Kidney (tissue), 14 donors: ENCODE results near the gene GARIN5B. TPM values are rescaled to one million over a fixed set of nuclear protein-coding genes. Genes with fewer than 3 reads are reported as not detected.

Experiments
- DNase-seq, 5 donors: peaks; one replicate each; pipeline ENCODE4 v3.0.0-alpha.2; 2013 to 2020
- FAIRE-seq: peaks from 2 replicates; lab custom pipeline; 2012; peaks lifted over from hg19 to GRCh38; lab: Jason Lieb, UNC
- H3K27ac ChIP-seq, 2 donors: one replicate each; pipeline ENCODE4 v1.7.0; 2013; ENCODE audit warnings: low read depth in 2 of 2, low read length in 2 of 2, inconsistent platforms in 1 of 2
- H3K27me3 ChIP-seq: one replicate; pipeline ENCODE4 v1.7.1; 2013; ENCODE audit warnings: low read length, inconsistent platforms; ENCODE audit not compliant: control insufficient read depth, insufficient read depth
- H3K36me3 ChIP-seq, 3 donors: one replicate each; pipeline versions ENCODE4 v1.7.0 to v1.7.1; 2013; ENCODE audit warnings: low read length in 3 of 3, control low read depth in 1 of 3, inconsistent platforms in 1 of 3; ENCODE audit not compliant: insufficient read depth in 3 of 3, control insufficient read depth in 2 of 3
- H3K4me1 ChIP-seq, 3 donors: one replicate each; pipeline versions ENCODE4 v1.7.0 to v1.7.1; 2013; ENCODE audit warnings: low read length in 3 of 3, inconsistent platforms in 1 of 3, low read depth in 1 of 3; ENCODE audit not compliant: control insufficient read depth in 2 of 3, insufficient read depth in 2 of 3
- H3K4me3 ChIP-seq, 3 donors: one replicate each; pipeline versions ENCODE4 v1.7.0 to v1.8.1; 2013; ENCODE audit warnings: low read length in 3 of 3, control low read depth in 1 of 3, inconsistent platforms in 1 of 3
- H3K9ac ChIP-seq, 3 donors: one replicate each; pipeline versions ENCODE4 v1.7.0 to v1.7.1; 2013; ENCODE audit warnings: low read length in 3 of 3, control low read depth in 1 of 3, inconsistent platforms in 1 of 3
- H3K9me3 ChIP-seq, 3 donors: one replicate each; pipeline versions ENCODE4 v1.7.0 to v1.7.1; 2013; ENCODE audit warnings: low read length in 3 of 3, control low read depth in 1 of 3, inconsistent platforms in 1 of 3; ENCODE audit not compliant: control insufficient read depth in 2 of 3, insufficient read depth in 1 of 3
- intact Hi-C: fragments of 100-400 bp; cut with DNase I; formaldehyde crosslinking; loops from one replicate; pipeline ENCODE4 v1.11.1; 2022
- polyA plus RNA-seq: library from polyadenylated mRNA; stranded (reverse); fragments of 350-450 nt; fragmentation: Illumina TruSeq; extraction: RNeasy Lipid Tissue Mini Kit (QIAGEN cat#74804); gene quantifications from one replicate; pipeline ENCODE4 v1.2.3, GENCODE V29; 2014; ENCODE audit warnings: low read depth, low replicate concordance; ENCODE audit not compliant: insufficient read depth
- total RNA-seq: library from RNA; stranded (reverse); fragmentation: NEBNext Ultra II Directional; extraction: Animal tissue kit (Norgen Biotek cat#: 25700); gene quantifications from one replicate; pipeline ENCODE4 v1.2.1, GENCODE V29; 2021
- TF ChIP-seq, protein P1 (sequence below): IDR thresholded peaks from 3 replicates; pipeline ENCODE4 v1.5.1; 2012; ENCODE audit warnings: mild to moderate bottlenecking, moderate library complexity, borderline replicate concordance; ENCODE audit not compliant: insufficient read depth; ENCODE audit errors: extremely low read depth
- donor health status: control.
- donor health status: control.
- donor health status: control.
- donor health status: control.
- donor health status: control.
- donor health status: DM: yes; HTN: yes; CAD: no.
- donor health status: Normal renal cell carcinoma (clear cell type).

Gene GARIN5B
- total and polyA plus RNA-seq, 2 donors from 2014 or later = not detected

DNA sequence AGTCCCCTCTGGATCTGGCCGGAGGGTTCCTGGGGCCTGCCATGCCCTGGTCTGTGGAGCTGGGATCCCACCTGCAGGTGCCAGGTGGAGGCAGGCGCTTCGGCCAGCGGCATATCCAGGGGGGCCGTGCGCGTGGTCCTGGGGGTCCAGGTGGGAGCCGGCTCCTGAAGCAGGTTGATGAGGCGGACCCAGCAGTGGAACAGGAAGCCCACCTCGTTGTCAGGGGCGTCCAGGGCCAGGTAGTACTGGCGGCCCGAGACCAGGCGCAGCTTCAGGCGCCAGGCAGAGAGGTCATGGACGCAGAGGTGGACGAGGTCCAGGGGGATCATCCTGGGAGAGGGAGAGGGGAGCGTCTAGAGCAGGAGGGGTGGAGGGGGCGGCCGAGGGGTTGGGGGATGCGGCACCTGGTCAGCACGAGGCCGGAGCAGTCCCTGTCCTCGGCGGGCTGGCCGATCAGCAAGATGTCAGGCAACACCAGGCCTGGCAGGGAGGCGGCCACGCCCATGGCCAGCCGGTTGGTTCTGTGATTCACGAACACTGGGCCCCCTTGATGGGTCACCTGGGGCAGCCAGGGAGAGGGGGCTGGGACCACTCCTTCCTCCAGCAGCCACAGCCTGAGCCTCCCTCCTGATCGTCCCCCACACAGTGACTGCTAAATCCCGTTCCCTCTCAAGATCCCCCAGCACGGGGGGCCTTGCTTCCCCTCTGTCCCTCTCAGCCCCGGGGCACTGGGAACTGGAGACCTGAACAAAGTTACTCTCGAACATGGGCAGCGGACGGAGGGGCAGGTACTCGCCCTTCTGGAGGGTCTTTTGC, 678 bp downstream of the GARIN5B start:
- FAIRE-seq (no peak), DNase-seq (peak in 1 of 5 donors; percentile 68)
- TF ChIP-seq, protein P1, sequence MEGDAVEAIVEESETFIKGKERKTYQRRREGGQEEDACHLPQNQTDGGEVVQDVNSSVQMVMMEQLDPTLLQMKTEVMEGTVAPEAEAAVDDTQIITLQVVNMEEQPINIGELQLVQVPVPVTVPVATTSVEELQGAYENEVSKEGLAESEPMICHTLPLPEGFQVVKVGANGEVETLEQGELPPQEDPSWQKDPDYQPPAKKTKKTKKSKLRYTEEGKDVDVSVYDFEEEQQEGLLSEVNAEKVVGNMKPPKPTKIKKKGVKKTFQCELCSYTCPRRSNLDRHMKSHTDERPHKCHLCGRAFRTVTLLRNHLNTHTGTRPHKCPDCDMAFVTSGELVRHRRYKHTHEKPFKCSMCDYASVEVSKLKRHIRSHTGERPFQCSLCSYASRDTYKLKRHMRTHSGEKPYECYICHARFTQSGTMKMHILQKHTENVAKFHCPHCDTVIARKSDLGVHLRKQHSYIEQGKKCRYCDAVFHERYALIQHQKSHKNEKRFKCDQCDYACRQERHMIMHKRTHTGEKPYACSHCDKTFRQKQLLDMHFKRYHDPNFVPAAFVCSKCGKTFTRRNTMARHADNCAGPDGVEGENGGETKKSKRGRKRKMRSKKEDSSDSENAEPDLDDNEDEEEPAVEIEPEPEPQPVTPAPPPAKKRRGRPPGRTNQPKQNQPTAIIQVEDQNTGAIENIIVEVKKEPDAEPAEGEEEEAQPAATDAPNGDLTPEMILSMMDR = no peak
- Histone ChIP-seq H3K4me3 (no peak overlapping the region), H3K27ac (no peak overlapping the region), H3K4me1 (no peaks in the 10 kb centered on the region), H3K9me3 (no peaks in the 10 kb centered on the region), H3K9ac (no peak overlapping the region), H3K27me3 (no peaks in the 10 kb centered on the region), H3K36me3 (no peaks in the 10 kb centered on the region)
- intact Hi-C loops = no loop called here

DNA sequence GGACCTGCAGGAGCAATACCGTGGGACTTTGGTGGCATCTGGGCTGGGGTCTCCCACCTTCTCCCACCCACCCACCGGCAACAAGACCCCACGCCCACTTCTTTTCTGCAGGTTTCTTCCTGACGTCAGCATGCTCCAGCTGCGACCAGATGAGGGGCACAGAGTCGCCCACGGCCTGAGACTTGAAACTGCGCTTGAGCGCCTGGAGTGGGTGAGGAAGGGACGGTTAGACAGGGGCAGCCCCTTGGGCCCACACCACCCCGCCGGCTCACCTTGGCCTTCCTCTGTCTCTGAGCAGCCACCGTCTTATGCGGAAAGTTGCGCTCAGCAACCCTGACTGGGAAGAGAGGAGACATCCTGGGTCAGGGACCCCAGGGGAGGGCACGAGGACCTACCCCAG, 2.2 kb downstream of the GARIN5B start:
- H3K27me3 ChIP-seq = no peaks in the 10 kb centered on the region

DNA sequence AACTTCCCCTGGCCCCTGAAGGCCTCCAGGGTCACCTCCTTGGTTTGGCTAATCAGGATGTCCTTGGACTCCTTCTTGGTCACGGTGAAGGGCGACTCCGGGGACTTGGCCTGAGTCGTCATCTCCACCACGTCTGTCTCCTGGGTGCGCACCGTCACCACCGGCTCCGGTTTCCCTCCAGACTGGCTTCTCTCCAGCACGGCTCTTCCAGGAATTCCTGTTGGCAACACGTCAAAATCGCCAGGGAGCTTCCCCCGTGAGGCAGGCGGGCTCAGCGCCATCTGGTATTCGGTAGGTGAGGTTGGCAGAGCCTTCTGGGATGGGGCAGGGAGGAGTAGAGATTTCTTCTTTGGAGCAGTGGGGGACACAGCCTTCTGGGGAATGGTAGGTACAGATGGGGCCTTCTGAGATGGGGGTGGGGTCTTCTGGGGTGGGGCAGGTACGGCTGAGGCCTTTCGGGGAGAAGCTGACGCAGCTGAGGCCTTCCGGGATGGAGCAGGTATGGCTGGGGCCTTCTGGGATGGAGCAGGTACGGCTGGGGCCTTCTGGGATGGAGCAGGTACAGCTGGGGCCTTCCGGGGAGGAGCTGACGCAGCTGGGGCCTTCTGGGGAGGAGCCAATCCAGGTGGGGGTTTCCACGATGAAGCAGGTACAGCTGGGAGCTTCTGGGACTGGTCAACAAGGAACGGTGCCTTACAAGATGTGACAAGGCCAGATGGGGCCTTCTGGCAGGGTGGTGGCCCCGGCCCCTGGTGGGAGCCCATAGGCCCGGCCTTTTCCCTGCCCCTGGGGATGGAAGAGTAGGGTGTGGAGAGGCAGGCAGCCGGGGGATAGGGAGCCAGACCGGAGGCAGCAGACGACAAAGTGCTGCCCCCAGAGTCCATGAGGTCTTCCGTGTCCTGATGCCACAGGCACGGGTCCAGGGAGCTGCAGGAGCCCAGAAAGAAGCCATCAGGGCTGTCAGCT, 3.8 kb downstream of the GARIN5B start:
- no peak for FAIRE-seq
- Histone ChIP-seq H3K9ac (no peak overlapping the region), H3K4me1 (no peaks in the 10 kb centered on the region), H3K27me3 (no peaks in the 10 kb centered on the region), H3K36me3 (no peaks in the 10 kb centered on the region), H3K27ac (no peak overlapping the region), H3K9me3 (no peaks in the 10 kb centered on the region), H3K4me3 (no peak overlapping the region)
- intact Hi-C loops = no loop called here
- no peak for DNase-seq
- TF ChIP-seq, protein P1 = no peak

More for the DNA sequence above, 2.2 kb downstream of the GARIN5B start:
- TF ChIP-seq, protein P1 = no peak
- Histone ChIP-seq H3K36me3 (no peaks in the 10 kb centered on the region), H3K9ac (no peak overlapping the region), H3K4me3 (no peak overlapping the region), H3K4me1 (no peaks in the 10 kb centered on the region), H3K27ac (no peak overlapping the region), H3K9me3 (no peaks in the 10 kb centered on the region)
- DNase-seq (peak in 1 of 5 donors; percentile 63), FAIRE-seq (no peak)
- intact Hi-C loops = no loop called here
